Activated CD8-positive, alpha-beta memory T cell treated with anti-CD3 and anti-CD28 coated beads for 4 hours (primary cell): ENCODE measurements around the gene FAM200B.

Experiments used
- DNase-seq, 2 donors: peaks; one replicate each; pipeline ENCODE4 v3.0.0-alpha.2; 2020; ENCODE audit warnings: low read depth in 2 of 2

FAM200B gene

GRCh38 chr4:15736514-15737050 lies 55.0 kb downstream of the FAM200B start:
- no peak for DNase-seq

GRCh38 chr4:15737255-15737654 lies 55.6 kb downstream of the FAM200B start:
- no peak for DNase-seq

GRCh38 chr4:15738877-15739276 lies 57.2 kb downstream of the FAM200B start:
- no peak for DNase-seq
